Lower leg skin (tissue), 4 donors: Measurements from ENCODE around the gene APOC4. TPM values are rescaled to one million over a fixed set of nuclear protein-coding genes. Genes with fewer than 3 reads are reported as not detected.

Experiments
- DNase-seq, 2 donors: peaks; one replicate each; pipeline ENCODE4 v3.0.0-alpha.2; 2019; ENCODE audit warnings: low spot score in 2 of 2
- H3K4me3 ChIP-seq: fragments of 200-600 bp; sonication (generic); 2 replicates; pipeline ENCODE4 v1.5.1; 2017; ENCODE audit warnings: mild to moderate bottlenecking, low read depth; ENCODE audit not compliant: poor library complexity, severe bottlenecking
- CTCF ChIP-seq, 3 donors: fragments of 450-650 bp; IDR thresholded peaks; one replicate each; pipeline ENCODE4 v1.5.1; 2016; ENCODE audit warnings: antibody characterized with exemption in 3 of 3, mild to moderate bottlenecking in 3 of 3, moderate library complexity in 2 of 3
- POLR2A ChIP-seq, 2 donors: fragments of 450-650 bp; IDR thresholded peaks; one replicate each; pipeline ENCODE4 v1.6.1; 2016 to 2017; ENCODE audit warnings: antibody characterized with exemption in 2 of 2, mild to moderate bottlenecking in 1 of 2, moderate library complexity in 1 of 2
- WGBS, 2 donors: methylation state at CpG; one replicate each; pipeline ENCODE4 v1.1.5; 2018; 5-methylcytosine and 5-hydroxymethylcytosine counted together
- intact Hi-C: fragments of 100-400 bp; cut with DNase I; formaldehyde crosslinking; loops from one replicate; pipeline ENCODE4 v1.15.0; 2023; ENCODE audit warnings: low total_unique reads
- total RNA-seq, 4 donors: library from RNA; depleted of rRNA; stranded (reverse); fragments of >200 nt; gene quantifications; one replicate each; pipeline ENCODE4 v1.1.0, GENCODE V29; 2016

Gene APOC4
- total RNA-seq, 4 donors from 2014 or later: not detected

GRCh38 chr19:44986389-44986788 is 44.4 kb downstream of the APOC4 start:
- TF ChIP-seq POLR2A (IDR thresholded peaks at IDR 0.05): no peak
- TF ChIP-seq CTCF (IDR thresholded peaks at IDR 0.05): no peak
- DNase-seq: no peak
- intact Hi-C loops: no loop called here
- WGBS, 2 donors: 85 to 88% methylated on average over 7 of the region's 7 CpGs
- H3K4me3 ChIP-seq: no peak overlapping the region

GRCh38 chr19:44987148-44987675 is 45.2 kb downstream of the APOC4 start:
- no peak for TF ChIP-seq CTCF (IDR thresholded peaks at IDR 0.05)
- no peak for TF ChIP-seq POLR2A (IDR thresholded peaks at IDR 0.05)
- intact Hi-C loops: no loop called here
- 84 to 90% methylated on average over 20 of the region's 20 CpGs for WGBS, 2 donors
- no peak for DNase-seq
- no peak overlapping the region for H3K4me3 ChIP-seq

GRCh38 chr19:44988273-44988672 is 46.2 kb downstream of the APOC4 start:
- 65 to 88% methylated on average over 4 to 8 of the region's 9 CpGs for WGBS, 2 donors
- H3K4me3 ChIP-seq: no peak overlapping the region

GRCh38 chr19:44988896-44989556 is 47.0 kb downstream of the APOC4 start:
- intact Hi-C loops: no loop called here
- WGBS, 2 donors: 83 to 84% methylated on average over 15 of the region's 15 CpGs
- TF ChIP-seq CTCF (IDR thresholded peaks at IDR 0.05) (no peak), POLR2A (IDR thresholded peaks at IDR 0.05) (no peak)
- no peak overlapping the region for H3K4me3 ChIP-seq
- DNase-seq: peak; percentile 33 to 89

More at GRCh38 chr19:44988273-44988672, 46.2 kb downstream of the APOC4 start:
- TF ChIP-seq CTCF (IDR thresholded peaks at IDR 0.05) (no peak), POLR2A (IDR thresholded peaks at IDR 0.05) (no peak)
- intact Hi-C loops: no loop called here
- DNase-seq: no peak

GRCh38 chr19:44990459-44990858 is 48.4 kb downstream of the APOC4 start:
- 82 to 85% methylated on average over 14 of the region's 14 CpGs for WGBS, 2 donors
- DNase-seq: no peak
- no peak for TF ChIP-seq POLR2A (IDR thresholded peaks at IDR 0.05)
- TF ChIP-seq CTCF (IDR thresholded peaks at IDR 0.05): no peak
- no peak overlapping the region for H3K4me3 ChIP-seq
- intact Hi-C loops: no loop called here

- TF ChIP-seq POLR2A (IDR thresholded peaks at IDR 0.05) (no peak), CTCF (IDR thresholded peaks at IDR 0.05) (no peak)
- intact Hi-C loops: no loop called here
- no peak overlapping the region for H3K4me3 ChIP-seq
- no peak for DNase-seq
- 78 to 82% methylated on average over 12 of the region's 12 CpGs for WGBS, 2 donors
Measured at GRCh38 chr19:44990966-44991365, 48.9 kb downstream of the APOC4 start.
